ENCODE results near the gene DENND1C.

The DENND1C gene

GRCh38 chr19:6424939-6425731 lies 56.5 kb downstream of the DENND1C start:
- peak; percentile 96 to 99 for DNase-seq (ENCODE audit: low read depth in 2 of 2, low spot score in 1 of 2)

- no peak for DNase-seq (ENCODE audit: low read depth in 2 of 2, low spot score in 1 of 2)
These were observed 57.2 kb downstream of the DENND1C start, which contains the start of gene KHSRP for GRCh38 chr19:6424195-6424938. Gene KHSRP (minus strand): TSS chr19:6424811. CDS start chr19:6424701, 110 bp downstream.

DNA sequence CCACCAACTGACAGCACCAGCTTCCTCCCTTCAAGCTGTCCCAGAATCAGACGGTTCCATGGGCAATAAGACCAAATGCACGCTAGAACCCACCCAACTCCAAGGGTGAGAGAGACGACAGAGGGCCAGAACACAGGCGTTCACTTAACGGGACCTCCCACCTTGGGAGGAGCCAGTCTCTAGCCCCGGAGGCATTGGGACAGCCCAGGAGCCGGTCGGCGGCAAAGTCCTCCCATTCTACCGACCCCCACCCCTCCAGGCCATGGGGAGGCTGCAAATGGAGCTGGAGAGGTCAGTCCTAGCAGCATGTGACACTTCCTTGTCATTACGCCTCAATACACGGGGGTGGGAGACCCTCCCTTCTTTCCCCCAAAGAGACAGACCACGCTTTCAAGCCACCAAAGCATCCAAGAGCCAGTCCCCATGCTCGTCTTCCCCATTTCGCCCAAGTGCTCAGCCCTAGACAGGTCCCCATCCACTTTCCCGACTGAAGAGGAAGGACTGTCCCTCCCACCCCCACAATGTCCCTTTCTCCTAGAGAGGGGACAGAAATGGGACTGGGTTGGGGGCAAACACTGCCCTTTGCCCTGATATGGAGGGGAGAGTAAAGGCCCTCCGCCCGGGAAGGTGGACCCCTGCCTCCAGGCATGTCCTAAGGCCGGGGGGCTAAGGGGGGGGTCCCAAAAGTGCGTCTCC lies 57.9 kb downstream of the DENND1C start:
- no peak for DNase-seq (ENCODE audit: low read depth in 2 of 2, low spot score in 1 of 2)

DNA sequence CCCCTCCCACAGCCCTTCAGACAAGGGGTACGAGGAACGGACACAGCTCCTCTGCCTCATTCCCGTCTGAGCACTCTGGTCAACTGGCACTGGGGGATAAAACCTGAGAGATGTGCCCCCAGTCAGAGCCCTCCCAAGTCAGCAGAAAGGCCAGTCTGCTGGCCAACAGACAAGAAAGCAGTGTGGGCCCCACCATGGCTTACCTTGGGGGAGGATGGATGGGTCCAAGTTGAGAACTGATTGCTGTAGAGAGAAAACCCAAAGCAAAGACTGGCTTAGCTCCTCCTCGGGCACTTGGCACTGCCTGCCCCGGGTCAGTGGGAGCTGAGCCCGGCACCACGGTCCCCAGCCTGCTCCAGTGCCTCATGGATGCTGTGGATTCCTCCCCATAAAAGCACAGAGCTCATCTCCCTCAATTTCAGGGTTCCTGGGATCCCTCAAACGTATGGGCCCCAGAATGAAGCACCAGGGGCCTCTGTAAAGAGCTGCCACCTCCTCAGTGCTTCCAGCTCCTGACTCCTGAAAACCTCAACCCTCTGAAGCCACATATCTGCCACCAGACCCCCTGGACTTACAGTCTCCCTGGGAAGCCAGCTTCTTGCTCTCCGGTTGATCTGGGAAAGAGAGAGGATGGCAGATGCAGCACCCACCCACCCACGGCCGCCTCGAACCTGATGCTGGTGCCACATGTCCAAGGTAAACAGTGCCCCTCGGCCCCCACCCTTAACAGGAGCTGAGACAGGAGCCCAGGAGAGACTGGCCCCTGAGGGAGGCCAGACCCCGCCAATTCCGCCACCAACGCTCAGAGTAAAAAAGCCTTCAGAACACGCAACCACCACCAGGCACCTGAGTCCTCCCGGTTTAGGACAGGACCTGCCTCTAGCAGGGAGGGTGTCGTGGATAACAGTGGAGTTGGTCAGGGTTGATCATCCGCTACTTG lies 60.2 kb downstream of the DENND1C start:
- no peak for DNase-seq (ENCODE audit: low read depth in 2 of 2, low spot score in 1 of 2)

GRCh38 chr19:6418562-6418932 lies 63.0 kb downstream of the DENND1C start:
- no peak for DNase-seq (ENCODE audit: low read depth in 2 of 2, low spot score in 1 of 2)

DNA sequence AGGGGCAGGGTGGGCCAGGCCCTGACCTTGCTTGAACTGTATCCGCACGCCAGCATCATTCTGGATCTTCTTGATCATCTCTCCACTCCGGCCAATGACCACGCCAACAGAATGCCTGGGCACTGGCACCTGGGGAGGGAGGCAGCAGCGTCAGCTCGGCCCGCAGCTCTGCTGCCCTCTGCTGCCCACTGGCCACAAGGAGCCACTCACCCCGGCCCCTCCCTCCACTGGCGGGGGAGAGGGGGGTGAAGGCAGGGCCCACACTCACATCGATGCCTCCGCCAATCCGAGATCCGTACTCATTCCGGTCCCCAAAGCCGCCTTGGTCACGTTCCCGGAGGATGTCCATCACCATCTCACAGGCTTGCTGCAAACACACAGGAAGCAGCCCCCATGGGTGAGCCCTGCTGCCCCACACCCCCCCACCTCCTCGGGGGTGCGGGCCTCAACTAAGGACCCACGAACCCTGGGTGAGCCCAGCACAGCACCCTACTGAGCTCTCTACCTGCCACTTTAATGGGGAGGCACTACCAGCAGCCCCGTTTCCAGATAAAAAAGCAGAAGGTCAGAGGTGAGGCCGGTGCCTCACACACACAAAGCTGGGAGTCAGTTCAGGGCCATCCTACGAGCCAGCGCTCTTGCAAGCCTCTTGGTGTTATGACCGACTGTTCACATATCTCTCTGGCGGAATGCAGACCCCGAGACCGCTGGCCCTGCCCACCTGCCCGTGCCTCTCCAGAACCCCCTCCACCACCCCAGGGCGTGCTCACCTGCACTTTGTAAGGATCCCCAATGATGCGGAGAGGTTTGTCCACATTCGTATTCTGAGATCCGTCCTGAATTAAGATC lies 63.6 kb downstream of the DENND1C start:
- no peak for DNase-seq (ENCODE audit: low read depth in 2 of 2, low spot score in 1 of 2)

Measured in stimulated activated CD8-positive, alpha-beta memory T cell treated with anti-CD3 and anti-CD28 coated beads, Interleukin-4, amount 100 ng/mL, for 4 hours (primary cell).